Activated CD8-positive, alpha-beta T cell treated with anti-CD3 and anti-CD28 coated beads for 36 hours (primary cell): ENCODE results near the gene CYTH2. TPM values are rescaled to one million over a fixed set of nuclear protein-coding genes. Genes with fewer than 3 reads are reported as not detected.
"Not testable (repeated sequence)": the region's sequence is repeated elsewhere in the genome, so short reads cannot be mapped to it uniquely, and the experiment has no call there.

Source experiments
- ATAC-seq: fragments of 200-7000 bp; cut with Tn5 transposase; one replicate; pipeline ENCODE4 v1.10.0; 2021; ENCODE audit warnings: mild to moderate bottlenecking, moderate library complexity
- CTCF ChIA-PET: fragments of 350-600 bp; sonication (Branson Sonifier 250); formaldehyde crosslinking; loops from one replicate; lab custom pipeline; 2021; ENCODE audit warnings: antibody characterized with exemption; lab: Charles Lee
- POLR2A ChIA-PET: fragments of 350-600 bp; sonication (Branson Sonifier 250); formaldehyde crosslinking; loops from one replicate; lab custom pipeline; 2021; ENCODE audit warnings: antibody characterized with exemption; lab: Charles Lee
- DNase-seq: peaks from one replicate; pipeline ENCODE4 v3.0.0-alpha.2; 2020
- H3K27ac Mint-ChIP-seq: one replicate; pipeline ENCODE4 v1.8.0; 2021; ENCODE audit warnings: mild to moderate bottlenecking, mixed read lengths
- H3K27me3 Mint-ChIP-seq: one replicate; pipeline ENCODE4 v1.8.0; 2021; ENCODE audit warnings: mixed read lengths
- H3K36me3 Mint-ChIP-seq: one replicate; pipeline ENCODE4 v1.8.0; 2021; ENCODE audit warnings: low read depth, mixed read lengths
- H3K4me1 Mint-ChIP-seq: one replicate; pipeline ENCODE4 v1.8.0; 2021; ENCODE audit warnings: low read depth, mixed read lengths
- H3K4me3 Mint-ChIP-seq: one replicate; pipeline ENCODE4 v1.8.0; 2021; ENCODE audit warnings: mild to moderate bottlenecking, moderate library complexity, mixed read lengths
- H3K9me3 Mint-ChIP-seq: one replicate; pipeline ENCODE4 v1.8.0; 2021; ENCODE audit warnings: mixed read lengths
- CTCF ChIP-seq: fragments of 200-600 bp; IDR thresholded peaks from one replicate; pipeline ENCODE4 v1.8.0; 2022; ENCODE audit warnings: antibody characterized with exemption, mild to moderate bottlenecking
- intact Hi-C: fragments of 100-400 bp; cut with micrococcal nuclease; formaldehyde crosslinking; loops from one replicate; pipeline ENCODE4 v1.10.0; 2022
- total RNA-seq, 2 experiments: library from RNA; stranded (reverse); gene quantifications; one replicate each; pipeline ENCODE4 v1.2.3, GENCODE V29; 2021

Gene CYTH2
- total RNA-seq, 2 experiments from 2014 or later: 23.8 to 24.5 TPM

GRCh38 chr19:48518207-48518606 is 49.0 kb downstream of the CYTH2 start:
- intact Hi-C loops: no loop called here
- Mint-ChIP-seq H3K27ac (no peak overlapping the region), H3K27me3 (no peaks in the 10 kb centered on the region), H3K4me1 (peaks cover 9% of the 10 kb centered on the region), H3K9me3 (no peaks in the 10 kb centered on the region), H3K4me3 (no peak overlapping the region), H3K36me3 (no peaks in the 10 kb centered on the region)
- DNase-seq (no peak), ATAC-seq (no peak)
- ChIA-PET CTCF (interaction anchor here (0.8 to 1.4 kb wide), 4 partner anchors 11 to 71 kb away, joined by 3 to 5 read pairs (median 4); no protein-coding TSS in a partner anchor), POLR2A (interaction anchor here (0.6 to 0.7 kb wide), 2 partner anchors 34 to 176 kb away, joined by 3 to 4 read pairs; no protein-coding TSS in a partner anchor)
- TF ChIP-seq CTCF: no peak

- CTCF ChIA-PET: interaction anchor here (1.3 kb wide), 1 partner anchor 65 kb away, joined by 5 read pairs; no protein-coding TSS in a partner anchor
- H3K4me1 Mint-ChIP-seq, POLR2A ChIA-PET, H3K4me3 Mint-ChIP-seq, H3K9me3 Mint-ChIP-seq, H3K27ac Mint-ChIP-seq, intact Hi-C loops, DNase-seq, ATAC-seq, H3K27me3 Mint-ChIP-seq, H3K36me3 Mint-ChIP-seq: not testable (repeated sequence)
Observed at GRCh38 chr19:48519426-48519825, 50.3 kb downstream of the CYTH2 start.

GRCh38 chr19:48520134-48520533 is 51.0 kb downstream of the CYTH2 start:
- ChIA-PET POLR2A (no interaction called here), CTCF (no interaction called here)
- no peak for ATAC-seq
- Mint-ChIP-seq H3K4me3 (no peak overlapping the region), H3K27ac (no peak overlapping the region), H3K27me3 (peaks cover 2% of the 10 kb centered on the region), H3K9me3 (peaks cover 7% of the 10 kb centered on the region), H3K36me3 (no peaks in the 10 kb centered on the region), H3K4me1 (no peaks in the 10 kb centered on the region)
- no peak for DNase-seq
- intact Hi-C loops: no loop called here
- TF ChIP-seq CTCF: no peak

- Mint-ChIP-seq H3K9me3 (peaks cover 19% of the 10 kb centered on the region), H3K4me3 (no peak overlapping the region), H3K4me1 (no peaks in the 10 kb centered on the region), H3K27ac (no peak overlapping the region), H3K27me3 (peaks cover 2% of the 10 kb centered on the region), H3K36me3 (no peaks in the 10 kb centered on the region)
- CTCF ChIA-PET: interaction anchor here (1.0 kb wide), 1 partner anchor 35 kb away, joined by 5 read pairs; no protein-coding TSS in a partner anchor
- DNase-seq (no peak), ATAC-seq (no peak)
- intact Hi-C loops: no loop called here
- POLR2A ChIA-PET: interaction anchor here (1.2 kb wide), 1 partner anchor 93 kb away, joined by 5 read pairs; no protein-coding TSS in a partner anchor
- no peak for TF ChIP-seq CTCF
Observed at GRCh38 chr19:48524221-48524620, 55.1 kb downstream of the CYTH2 start.

GRCh38 chr19:48524732-48525131 is 55.6 kb downstream of the CYTH2 start:
- no peak for TF ChIP-seq CTCF
- ChIA-PET CTCF (interaction anchor here (1.1 kb wide), 1 partner anchor 59 kb away, joined by 3 read pairs; no protein-coding TSS in a partner anchor), POLR2A (no interaction called here)
- intact Hi-C loops: no loop called here
- H3K27ac Mint-ChIP-seq: no peak overlapping the region
- no peak overlapping the region for H3K4me3 Mint-ChIP-seq
- H3K9me3 Mint-ChIP-seq: peaks cover 19% of the 10 kb centered on the region
- peaks cover 2% of the 10 kb centered on the region for H3K27me3 Mint-ChIP-seq
- H3K4me1 Mint-ChIP-seq: no peaks in the 10 kb centered on the region
- ATAC-seq: no peak
- DNase-seq: no peak
- H3K36me3 Mint-ChIP-seq: no peaks in the 10 kb centered on the region
